PC-9 (cell line): ENCODE data around the gene CENPA. TPM values are rescaled to one million over a fixed set of nuclear protein-coding genes. Genes with fewer than 3 reads are reported as not detected.

Source experiments
- BruUV-seq: library from RNA; stranded (reverse); fragments of 400-500 nt; replicated peaks from 2 replicates; lab custom pipeline; 2021; lab: Mats Ljungman, UMichigan
- CTCF ChIA-PET: fragments of 300-600 bp; sonication (Branson Sonifier 250); formaldehyde crosslinking; loops from one replicate; lab custom pipeline; 2022; ENCODE audit warnings: antibody characterized with exemption; lab: Charles Lee
- POLR2A ChIA-PET: fragments of 300-600 bp; sonication (Branson Sonifier 250); formaldehyde crosslinking; loops from one replicate; lab custom pipeline; 2022; ENCODE audit warnings: antibody characterized with exemption; ENCODE audit not compliant: unreplicated experiment; lab: Charles Lee
- DNase-seq, 2 experiments: peaks; one replicate each; pipeline versions ENCODE4 v3.0.0 to v3.0.0-alpha.2; 2015 to 2022; ENCODE audit warnings: mixed read lengths in 1 of 2
- H2AFZ ChIP-seq: fragments of 200-600 bp; sonication (generic); 2 replicates; pipeline ENCODE4 v1.8.1; 2017; ENCODE audit warnings: antibody characterized with exemption
- H3F3A ChIP-seq: fragments of 200-600 bp; sonication (generic); 2 replicates; pipeline ENCODE4 v1.8.1; 2017; ENCODE audit warnings: antibody characterized with exemption, mild to moderate bottlenecking, low read depth; ENCODE audit not compliant: insufficient read depth
- H3K27ac ChIP-seq: fragments of 200-600 bp; sonication (generic); 2 replicates; pipeline ENCODE4 v1.6.1; 2016; ENCODE audit warnings: mixed run types
- H3K27me3 ChIP-seq: fragments of 200-600 bp; sonication (generic); 2 replicates; pipeline ENCODE4 v1.6.1; 2016; ENCODE audit warnings: low read depth, mixed run types; ENCODE audit not compliant: insufficient read depth
- H3K36me3 ChIP-seq: fragments of 200-600 bp; sonication (generic); 2 replicates; pipeline ENCODE4 v1.6.1; 2016; ENCODE audit warnings: low read depth, mixed run types
- H3K4me1 ChIP-seq: fragments of 200-600 bp; sonication (generic); replicated peaks from 2 replicates; pipeline ENCODE4 v1.6.1; 2016; ENCODE audit warnings: mixed run types; ENCODE audit not compliant: insufficient read depth
- H3K4me2 ChIP-seq: fragments of 200-600 bp; sonication (generic); 2 replicates; pipeline ENCODE4 v1.6.1; 2017; ENCODE audit warnings: mixed run types
- H3K4me3 ChIP-seq: fragments of 200-600 bp; sonication (generic); 2 replicates; pipeline ENCODE4 v1.6.1; 2016; ENCODE audit warnings: mixed run types
- H3K79me2 ChIP-seq: fragments of 200-600 bp; sonication (generic); 2 replicates; pipeline ENCODE4 v1.6.1; 2017; ENCODE audit warnings: low read depth, mixed run types
- H3K9me2 ChIP-seq: fragments of 200-600 bp; sonication (generic); 2 replicates; pipeline ENCODE4 v1.8.1; 2017; ENCODE audit warnings: mild to moderate bottlenecking; ENCODE audit not compliant: insufficient read depth
- H3K9me3 ChIP-seq: fragments of 200-600 bp; sonication (generic); 2 replicates; pipeline ENCODE4 v1.8.1; 2016; ENCODE audit warnings: low read depth; ENCODE audit not compliant: insufficient read depth
- H4K20me1 ChIP-seq: fragments of 200-600 bp; sonication (generic); 2 replicates; pipeline ENCODE4 v1.8.1; 2017; ENCODE audit not compliant: insufficient read depth
- EZH2 ChIP-seq: fragments of 200-600 bp; sonication (generic); IDR thresholded peaks from 2 replicates; pipeline ENCODE4 v1.8.0; 2017; ENCODE audit warnings: antibody characterized with exemption, low read depth
- intact Hi-C: fragments of 100-400 bp; cut with micrococcal nuclease; formaldehyde crosslinking; loops from one replicate; pipeline ENCODE4 v1.10.0; 2022; ENCODE audit not compliant: unreplicated experiment
- total RNA-seq: library from RNA; stranded (reverse); gene quantifications from 2 replicates; pipeline ENCODE4 v1.2.3, GENCODE V29; 2021
- TF ChIP-seq, protein P1 (sequence below): fragments of 200-600 bp; sonication (generic); conservative IDR thresholded peaks from 2 replicates; pipeline ENCODE4 v1.6.1; 2017; ENCODE audit warnings: mixed run types, antibody characterized with exemption, mild to moderate bottlenecking, moderate library complexity

CENPA gene
- total RNA-seq, 1 experiment from 2014 or later = 48.8 TPM

DNA sequence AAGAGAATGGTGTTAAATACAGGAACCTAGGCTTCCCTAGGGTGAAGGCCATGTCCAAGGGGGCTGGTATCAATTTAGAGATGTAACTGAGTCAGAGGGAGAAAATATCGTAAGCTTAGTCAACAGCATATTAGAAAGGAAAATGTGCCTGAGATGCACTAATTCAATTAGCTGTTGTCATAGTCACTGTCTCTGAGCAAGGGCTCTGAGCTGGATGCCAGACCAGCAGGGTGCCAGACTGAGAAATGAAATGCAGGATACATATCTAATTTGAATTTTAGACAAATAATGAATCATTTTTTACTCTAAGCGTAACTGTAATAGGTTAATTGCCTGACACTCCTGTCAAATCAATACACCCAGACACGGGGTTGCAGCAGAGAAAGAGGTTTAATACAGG is 33.2 kb upstream of the CENPA start:
- POLR2A ChIA-PET = no interaction called here
- H3K4me2 ChIP-seq = no peak overlapping the region
- CTCF ChIA-PET = no interaction called here

DNA sequence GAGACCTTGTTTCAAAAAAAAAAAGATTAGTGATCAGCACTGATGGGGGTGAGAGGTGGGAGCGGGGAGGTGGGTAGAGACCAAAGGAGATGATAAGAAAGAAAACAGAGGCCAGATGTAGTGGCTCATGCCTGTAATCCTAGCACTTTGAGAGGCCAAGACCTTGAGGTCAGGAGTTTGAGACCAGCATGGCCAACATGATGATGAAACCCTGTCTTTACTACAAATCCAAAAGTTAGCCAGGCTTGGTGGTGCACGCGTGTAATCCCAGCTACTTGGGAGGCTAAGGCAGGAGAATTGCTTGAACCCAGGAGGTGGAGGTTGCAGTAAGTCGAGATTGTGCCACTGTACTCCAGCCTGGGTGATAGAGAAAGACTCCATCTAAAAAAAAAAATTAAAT is 31.3 kb upstream of the CENPA start:
- no peak for DNase-seq
- H3K9me2 ChIP-seq = no peaks in the 10 kb centered on the region
- no peaks in the 10 kb centered on the region; the same call in 1 of the 2 replicates for H3K9me3 ChIP-seq
- no peak overlapping the region for H2AFZ ChIP-seq
- H3K36me3 ChIP-seq = no peaks in the 10 kb centered on the region
- no peaks in the 10 kb centered on the region for H3K79me2 ChIP-seq
- H4K20me1 ChIP-seq = no peaks in the 10 kb centered on the region
- POLR2A ChIA-PET = no interaction called here
- H3K27ac ChIP-seq = no peak overlapping the region
- H3K4me3 ChIP-seq = no peak overlapping the region
- intact Hi-C loops = loop anchor here (10.0 kb wide), 1 partner anchor 260 kb away; no protein-coding TSS in a partner anchor
- TF ChIP-seq, protein P1, sequence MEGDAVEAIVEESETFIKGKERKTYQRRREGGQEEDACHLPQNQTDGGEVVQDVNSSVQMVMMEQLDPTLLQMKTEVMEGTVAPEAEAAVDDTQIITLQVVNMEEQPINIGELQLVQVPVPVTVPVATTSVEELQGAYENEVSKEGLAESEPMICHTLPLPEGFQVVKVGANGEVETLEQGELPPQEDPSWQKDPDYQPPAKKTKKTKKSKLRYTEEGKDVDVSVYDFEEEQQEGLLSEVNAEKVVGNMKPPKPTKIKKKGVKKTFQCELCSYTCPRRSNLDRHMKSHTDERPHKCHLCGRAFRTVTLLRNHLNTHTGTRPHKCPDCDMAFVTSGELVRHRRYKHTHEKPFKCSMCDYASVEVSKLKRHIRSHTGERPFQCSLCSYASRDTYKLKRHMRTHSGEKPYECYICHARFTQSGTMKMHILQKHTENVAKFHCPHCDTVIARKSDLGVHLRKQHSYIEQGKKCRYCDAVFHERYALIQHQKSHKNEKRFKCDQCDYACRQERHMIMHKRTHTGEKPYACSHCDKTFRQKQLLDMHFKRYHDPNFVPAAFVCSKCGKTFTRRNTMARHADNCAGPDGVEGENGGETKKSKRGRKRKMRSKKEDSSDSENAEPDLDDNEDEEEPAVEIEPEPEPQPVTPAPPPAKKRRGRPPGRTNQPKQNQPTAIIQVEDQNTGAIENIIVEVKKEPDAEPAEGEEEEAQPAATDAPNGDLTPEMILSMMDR = no peak
- no peak for TF ChIP-seq EZH2
- peaks cover 44% of the 10 kb centered on the region for H3K4me1 ChIP-seq
- no TSS peak for BruUV-seq
- CTCF ChIA-PET = interaction anchor here (1.0 kb wide), 1 partner anchor 151 kb away, joined by 7 read pairs; no protein-coding TSS in a partner anchor
- no peak overlapping the region for H3K4me2 ChIP-seq
- H3K27me3 ChIP-seq = no peaks in the 10 kb centered on the region
- H3F3A ChIP-seq = peaks cover 27% of the 10 kb centered on the region

More for the DNA sequence above, 33.2 kb upstream of the CENPA start:
- no TSS peak for BruUV-seq
- H3K27ac ChIP-seq = no peak overlapping the region
- H3K9me2 ChIP-seq = no peaks in the 10 kb centered on the region
- intact Hi-C loops = loop anchor here (10.0 kb wide), 1 partner anchor 262 kb away; no protein-coding TSS in a partner anchor
- H3K79me2 ChIP-seq = no peaks in the 10 kb centered on the region
- TF ChIP-seq EZH2 = no peak
- TF ChIP-seq, protein P1 = no peak
- H3K36me3 ChIP-seq = no peaks in the 10 kb centered on the region
- no peak overlapping the region for H3K4me3 ChIP-seq
- H3F3A ChIP-seq = peaks cover 11% of the 10 kb centered on the region
- no peaks in the 10 kb centered on the region; the same call in 1 of the 2 replicates for H3K9me3 ChIP-seq
- H2AFZ ChIP-seq = no peak overlapping the region
- no peaks in the 10 kb centered on the region for H4K20me1 ChIP-seq
- DNase-seq = no peak
- no peaks in the 10 kb centered on the region for H3K27me3 ChIP-seq
- peaks cover 27% of the 10 kb centered on the region for H3K4me1 ChIP-seq

DNA sequence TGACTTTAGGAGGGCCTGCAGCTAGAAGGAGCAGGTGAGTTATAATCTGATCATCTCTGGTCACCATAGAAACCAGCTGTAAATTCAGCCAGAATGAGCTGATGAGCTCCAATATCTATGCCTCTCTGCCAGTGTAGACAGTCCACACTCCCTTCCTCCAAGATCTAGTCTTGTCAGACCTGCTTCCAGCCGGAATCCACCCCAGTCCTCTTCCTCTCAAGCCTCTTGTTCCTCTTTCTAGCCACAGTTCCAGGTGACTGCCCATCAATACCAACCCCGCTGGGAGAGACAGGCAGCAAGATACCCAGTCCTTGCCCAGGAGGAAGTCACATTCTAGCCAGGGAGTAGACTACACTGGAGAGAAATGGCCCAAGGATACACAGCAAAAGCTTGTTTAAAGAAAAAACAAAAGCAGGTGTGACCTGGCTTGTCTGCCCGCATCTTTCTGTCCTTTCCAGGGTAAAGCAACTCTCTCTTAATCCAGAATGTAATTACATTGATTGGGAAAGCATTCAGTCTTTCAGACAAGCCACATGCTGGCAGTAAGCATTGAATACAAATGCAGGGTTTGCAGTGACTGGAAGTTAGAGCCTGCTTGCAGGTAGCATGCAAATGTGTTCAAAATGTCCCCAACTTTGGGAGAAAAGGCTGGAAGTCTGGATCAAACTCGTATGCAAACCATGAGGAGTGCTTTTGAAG is 30.7 kb upstream of the CENPA start:
- H4K20me1 ChIP-seq = no peaks in the 10 kb centered on the region
- TF ChIP-seq EZH2 = no peak
- TF ChIP-seq, protein P1 = no peak
- DNase-seq = no peak
- H3K9me3 ChIP-seq = no peaks in the 10 kb centered on the region; the same call in 1 of the 2 replicates
- ChIA-PET CTCF (interaction anchor here (1.0 kb wide), 1 partner anchor 152 kb away, joined by 7 read pairs; no protein-coding TSS in a partner anchor), POLR2A (no interaction called here)
- H2AFZ ChIP-seq = no peak overlapping the region
- no peak overlapping the region for H3K27ac ChIP-seq
- H3K4me3 ChIP-seq = no peak overlapping the region
- no peaks in the 10 kb centered on the region for H3K36me3 ChIP-seq
- H3K27me3 ChIP-seq = no peaks in the 10 kb centered on the region
- no peaks in the 10 kb centered on the region for H3K79me2 ChIP-seq
- H3K4me1 ChIP-seq = peaks cover 50% of the 10 kb centered on the region
- H3F3A ChIP-seq = peaks cover 31% of the 10 kb centered on the region
- no TSS peak for BruUV-seq
- no peaks in the 10 kb centered on the region for H3K9me2 ChIP-seq
- intact Hi-C loops = loop anchor here (10.0 kb wide), 1 partner anchor 260 kb away; no protein-coding TSS in a partner anchor
- no peak overlapping the region for H3K4me2 ChIP-seq
